OCI-LY3 (cell line): Measurements from ENCODE around the gene FGB.

Source experiments
- EZH2phosphoT487 ChIP-seq: fragments of 200-600 bp; shearing (Covaris generic); IDR thresholded peaks from 2 replicates; pipeline ENCODE4 v1.6.1; 2018; ENCODE audit warnings: antibody characterized with exemption, mixed run types, low read depth
- TF ChIP-seq, protein P1 (sequence below): fragments of 200-600, 300-600 bp; sonication (generic); IDR thresholded peaks from 2 replicates; pipeline ENCODE4 v1.5.1; 2014; ENCODE audit warnings: antibody characterized with exemption, low read length, low read depth

- TF ChIP-seq, protein P1, sequence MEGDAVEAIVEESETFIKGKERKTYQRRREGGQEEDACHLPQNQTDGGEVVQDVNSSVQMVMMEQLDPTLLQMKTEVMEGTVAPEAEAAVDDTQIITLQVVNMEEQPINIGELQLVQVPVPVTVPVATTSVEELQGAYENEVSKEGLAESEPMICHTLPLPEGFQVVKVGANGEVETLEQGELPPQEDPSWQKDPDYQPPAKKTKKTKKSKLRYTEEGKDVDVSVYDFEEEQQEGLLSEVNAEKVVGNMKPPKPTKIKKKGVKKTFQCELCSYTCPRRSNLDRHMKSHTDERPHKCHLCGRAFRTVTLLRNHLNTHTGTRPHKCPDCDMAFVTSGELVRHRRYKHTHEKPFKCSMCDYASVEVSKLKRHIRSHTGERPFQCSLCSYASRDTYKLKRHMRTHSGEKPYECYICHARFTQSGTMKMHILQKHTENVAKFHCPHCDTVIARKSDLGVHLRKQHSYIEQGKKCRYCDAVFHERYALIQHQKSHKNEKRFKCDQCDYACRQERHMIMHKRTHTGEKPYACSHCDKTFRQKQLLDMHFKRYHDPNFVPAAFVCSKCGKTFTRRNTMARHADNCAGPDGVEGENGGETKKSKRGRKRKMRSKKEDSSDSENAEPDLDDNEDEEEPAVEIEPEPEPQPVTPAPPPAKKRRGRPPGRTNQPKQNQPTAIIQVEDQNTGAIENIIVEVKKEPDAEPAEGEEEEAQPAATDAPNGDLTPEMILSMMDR: no peak
- TF ChIP-seq EZH2phosphoT487: no peak
Measured at GRCh38 chr4:154620111-154620510, 57.3 kb downstream of the FGB start.
